ENCODE data around the gene TLR6. TPM values are rescaled to one million over a fixed set of nuclear protein-coding genes. Genes with fewer than 3 reads are reported as not detected.

Gene TLR6
- total and polyA plus RNA-seq, 10 of the 15 experiments (the other 5 are each of a cell fraction or from before 2014, with no cell fraction given): 1.1 to 49.4 (median 12.5) TPM

DNA sequence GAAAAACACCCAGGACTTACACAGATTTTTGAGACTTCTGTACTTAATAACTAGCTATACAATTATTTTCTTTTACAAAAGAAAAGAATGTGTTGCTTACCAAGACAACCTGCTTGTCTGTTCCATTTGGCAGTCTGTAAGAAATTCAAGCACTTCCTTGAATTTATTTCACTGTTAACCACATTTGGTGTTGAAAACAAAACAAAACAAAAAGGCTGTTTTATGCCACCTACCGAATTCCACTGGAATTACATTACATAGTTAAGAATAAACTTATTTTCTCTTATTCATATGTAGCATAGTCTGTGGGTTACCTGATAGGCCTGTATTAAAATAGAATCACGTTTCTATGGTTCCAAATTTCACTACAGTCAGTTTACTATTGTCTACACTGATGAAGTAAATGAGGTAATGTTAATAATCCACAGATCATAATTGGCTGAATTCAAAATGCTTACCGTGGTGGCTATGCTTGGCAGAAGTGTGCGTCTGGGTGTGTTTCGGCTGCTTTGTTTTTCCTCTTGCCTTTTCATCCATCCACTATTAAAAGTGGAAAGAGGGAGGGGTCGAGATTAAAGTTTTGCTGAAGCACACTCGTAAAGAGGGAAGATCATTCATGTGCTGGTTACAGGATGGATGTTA, 51.8 kb downstream of the TLR6 start, which contains the start of gene TLR1 (continued):
- TF ChIP-seq, protein P1, sequence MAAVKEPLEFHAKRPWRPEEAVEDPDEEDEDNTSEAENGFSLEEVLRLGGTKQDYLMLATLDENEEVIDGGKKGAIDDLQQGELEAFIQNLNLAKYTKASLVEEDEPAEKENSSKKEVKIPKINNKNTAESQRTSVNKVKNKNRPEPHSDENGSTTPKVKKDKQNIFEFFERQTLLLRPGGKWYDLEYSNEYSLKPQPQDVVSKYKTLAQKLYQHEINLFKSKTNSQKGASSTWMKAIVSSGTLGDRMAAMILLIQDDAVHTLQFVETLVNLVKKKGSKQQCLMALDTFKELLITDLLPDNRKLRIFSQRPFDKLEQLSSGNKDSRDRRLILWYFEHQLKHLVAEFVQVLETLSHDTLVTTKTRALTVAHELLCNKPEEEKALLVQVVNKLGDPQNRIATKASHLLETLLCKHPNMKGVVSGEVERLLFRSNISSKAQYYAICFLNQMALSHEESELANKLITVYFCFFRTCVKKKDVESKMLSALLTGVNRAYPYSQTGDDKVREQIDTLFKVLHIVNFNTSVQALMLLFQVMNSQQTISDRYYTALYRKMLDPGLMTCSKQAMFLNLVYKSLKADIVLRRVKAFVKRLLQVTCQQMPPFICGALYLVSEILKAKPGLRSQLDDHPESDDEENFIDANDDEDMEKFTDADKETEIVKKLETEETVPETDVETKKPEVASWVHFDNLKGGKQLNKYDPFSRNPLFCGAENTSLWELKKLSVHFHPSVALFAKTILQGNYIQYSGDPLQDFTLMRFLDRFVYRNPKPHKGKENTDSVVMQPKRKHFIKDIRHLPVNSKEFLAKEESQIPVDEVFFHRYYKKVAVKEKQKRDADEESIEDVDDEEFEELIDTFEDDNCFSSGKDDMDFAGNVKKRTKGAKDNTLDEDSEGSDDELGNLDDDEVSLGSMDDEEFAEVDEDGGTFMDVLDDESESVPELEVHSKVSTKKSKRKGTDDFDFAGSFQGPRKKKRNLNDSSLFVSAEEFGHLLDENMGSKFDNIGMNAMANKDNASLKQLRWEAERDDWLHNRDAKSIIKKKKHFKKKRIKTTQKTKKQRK (IDR thresholded peaks at IDR 0.05; ENCODE audit: low read depth, low read length): no peak
- TF ChIP-seq SUZ12 (IDR thresholded peaks at IDR 0.05; ENCODE audit: unreplicated experiment) (no peak), NR2C2 (IDR thresholded peaks at IDR 0.05; ENCODE audit: borderline replicate concordance, control insufficient read depth, insufficient read length, low read depth) (no peak), EP300 (IDR thresholded peaks at IDR 0.05; ENCODE audit: borderline replicate concordance in 1 of 2, control insufficient read depth in 1 of 2, low read depth in 2 of 2, low read length in 2 of 2) (no peak), NFIC (IDR thresholded peaks at IDR 0.05; ENCODE audit: low read depth, low read length) (peak; percentile 51; the same call in 1 of the 2 replicates), RB1 (IDR thresholded peaks at IDR 0.05; ENCODE audit: borderline replicate concordance) (no peak; the same call in 1 of the 2 replicates), NFXL1 (IDR thresholded peaks at IDR 0.05; ENCODE audit: borderline replicate concordance) (no peak), EZH2 (IDR thresholded peaks at IDR 0.05; ENCODE audit: borderline replicate concordance, control insufficient read depth, low read depth, low read length) (no peak), MEF2A (IDR thresholded peaks at IDR 0.05; ENCODE audit: insufficient read depth, low read depth, low read length) (no peak; the same call in 1 of the 2 replicates), ZNF384 (IDR thresholded peaks at IDR 0.05; ENCODE audit: borderline replicate concordance, low read depth, low read length) (no peak), ETV6 (conservative IDR thresholded peaks at IDR 0.05 in 1 of 2, IDR thresholded peaks at IDR 0.05 in 1 of 2; ENCODE audit: borderline replicate concordance in 1 of 2, low read depth in 1 of 2) (no peak), CREM (IDR thresholded peaks at IDR 0.05; ENCODE audit: low read depth) (no peak), KDM1A (IDR thresholded peaks at IDR 0.05; ENCODE audit: borderline replicate concordance) (no peak), WRNIP1 (IDR thresholded peaks at IDR 0.05; ENCODE audit: borderline replicate concordance, low read depth, low read length) (no peak), YBX1 (IDR thresholded peaks at IDR 0.05) (no peak), ZNF622 (IDR thresholded peaks at IDR 0.05) (no peak), MTA3 (IDR thresholded peaks at IDR 0.05; ENCODE audit: borderline replicate concordance, low read length) (peak; percentile 40; the same call in 1 of the 2 replicates), RAD21 (IDR thresholded peaks at IDR 0.05; ENCODE audit: insufficient read depth, low read depth, low read length) (peak; percentile 64), RAD51 (IDR thresholded peaks at IDR 0.05) (no peak), CHD2 (IDR thresholded peaks at IDR 0.05; ENCODE audit: borderline replicate concordance, low read depth, low read length) (no peak)
- TF ChIP-seq, protein P2, sequence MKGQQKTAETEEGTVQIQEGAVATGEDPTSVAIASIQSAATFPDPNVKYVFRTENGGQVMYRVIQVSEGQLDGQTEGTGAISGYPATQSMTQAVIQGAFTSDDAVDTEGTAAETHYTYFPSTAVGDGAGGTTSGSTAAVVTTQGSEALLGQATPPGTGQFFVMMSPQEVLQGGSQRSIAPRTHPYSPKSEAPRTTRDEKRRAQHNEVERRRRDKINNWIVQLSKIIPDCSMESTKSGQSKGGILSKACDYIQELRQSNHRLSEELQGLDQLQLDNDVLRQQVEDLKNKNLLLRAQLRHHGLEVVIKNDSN (IDR thresholded peaks at IDR 0.05; ENCODE audit: borderline replicate concordance, extremely low read length, insufficient read depth, low read depth, low read length): no peak
- TF ChIP-seq, protein P3, sequence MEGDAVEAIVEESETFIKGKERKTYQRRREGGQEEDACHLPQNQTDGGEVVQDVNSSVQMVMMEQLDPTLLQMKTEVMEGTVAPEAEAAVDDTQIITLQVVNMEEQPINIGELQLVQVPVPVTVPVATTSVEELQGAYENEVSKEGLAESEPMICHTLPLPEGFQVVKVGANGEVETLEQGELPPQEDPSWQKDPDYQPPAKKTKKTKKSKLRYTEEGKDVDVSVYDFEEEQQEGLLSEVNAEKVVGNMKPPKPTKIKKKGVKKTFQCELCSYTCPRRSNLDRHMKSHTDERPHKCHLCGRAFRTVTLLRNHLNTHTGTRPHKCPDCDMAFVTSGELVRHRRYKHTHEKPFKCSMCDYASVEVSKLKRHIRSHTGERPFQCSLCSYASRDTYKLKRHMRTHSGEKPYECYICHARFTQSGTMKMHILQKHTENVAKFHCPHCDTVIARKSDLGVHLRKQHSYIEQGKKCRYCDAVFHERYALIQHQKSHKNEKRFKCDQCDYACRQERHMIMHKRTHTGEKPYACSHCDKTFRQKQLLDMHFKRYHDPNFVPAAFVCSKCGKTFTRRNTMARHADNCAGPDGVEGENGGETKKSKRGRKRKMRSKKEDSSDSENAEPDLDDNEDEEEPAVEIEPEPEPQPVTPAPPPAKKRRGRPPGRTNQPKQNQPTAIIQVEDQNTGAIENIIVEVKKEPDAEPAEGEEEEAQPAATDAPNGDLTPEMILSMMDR (IDR thresholded peaks at IDR 0.05 in 2 of 3, conservative IDR thresholded peaks at IDR 0.05 in 1 of 3; ENCODE audit: control insufficient read depth in 2 of 3, extremely low read depth in 1 of 3, insufficient read depth in 1 of 3, low read depth in 3 of 3, low read length in 3 of 3): peak; percentile 22 to 47 (median 38); a peak in 5 of 6 replicates
- TF ChIP-seq, protein P4, sequence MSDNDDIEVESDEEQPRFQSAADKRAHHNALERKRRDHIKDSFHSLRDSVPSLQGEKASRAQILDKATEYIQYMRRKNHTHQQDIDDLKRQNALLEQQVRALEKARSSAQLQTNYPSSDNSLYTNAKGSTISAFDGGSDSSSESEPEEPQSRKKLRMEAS (IDR thresholded peaks at IDR 0.05; ENCODE audit: low read depth, low read length): no peak
